ENCODE data around the gene RNU6-1. TPM values are rescaled to one million over a fixed set of nuclear protein-coding genes. Genes with fewer than 3 reads are reported as not detected.

RNU6-1 gene
- total RNA-seq, 1 donor = not detected

GRCh38 chr15:67807141-67807540 lies 32.7 kb downstream of the RNU6-1 start:
- no peak for DNase-seq (ENCODE audit: insufficient read length, low spot score, missing footprints)
- H2AFZ ChIP-seq (ENCODE audit: low read length) = no peak overlapping the region
- H3K4me3 ChIP-seq (ENCODE audit: insufficient read depth, low read length) = no peak overlapping the region
- H3K4me2 ChIP-seq (ENCODE audit: insufficient read depth, low read length) = no peak overlapping the region
- H4K20me1 ChIP-seq (ENCODE audit: insufficient read depth, low read length) = no peaks in the 10 kb centered on the region
- H3K27me3 ChIP-seq (ENCODE audit: insufficient read depth, low read length) = peaks cover 5% of the 10 kb centered on the region
- TF ChIP-seq CTCF (IDR thresholded peaks at IDR 0.05; ENCODE audit: extremely low read depth, low read depth, low read length) = no peak
- H3K36me3 ChIP-seq (ENCODE audit: insufficient read depth, low read length) = no peaks in the 10 kb centered on the region
- no peaks in the 10 kb centered on the region for H3K9me3 ChIP-seq (ENCODE audit: low read depth, low read length)
- no peaks in the 10 kb centered on the region for H3K79me2 ChIP-seq (ENCODE audit: insufficient read depth, low read length)
- H3K27ac ChIP-seq (ENCODE audit: low read depth, low read length) = no peak overlapping the region
- H3K4me1 ChIP-seq (ENCODE audit: insufficient read depth, low read length) = no peaks in the 10 kb centered on the region

- no peak for TF ChIP-seq CTCF (IDR thresholded peaks at IDR 0.05; ENCODE audit: extremely low read depth, low read depth, low read length)
- no peaks in the 10 kb centered on the region for H4K20me1 ChIP-seq (ENCODE audit: insufficient read depth, low read length)
- H3K4me1 ChIP-seq (ENCODE audit: insufficient read depth, low read length) = no peaks in the 10 kb centered on the region
- H3K27ac ChIP-seq (ENCODE audit: low read depth, low read length) = no peak overlapping the region
- H3K36me3 ChIP-seq (ENCODE audit: insufficient read depth, low read length) = no peaks in the 10 kb centered on the region
- no peak overlapping the region for H3K4me2 ChIP-seq (ENCODE audit: insufficient read depth, low read length)
- H3K4me3 ChIP-seq (ENCODE audit: insufficient read depth, low read length) = no peak overlapping the region
- no peaks in the 10 kb centered on the region for H3K79me2 ChIP-seq (ENCODE audit: insufficient read depth, low read length)
- H3K9me3 ChIP-seq (ENCODE audit: low read depth, low read length) = no peaks in the 10 kb centered on the region
- H2AFZ ChIP-seq (ENCODE audit: low read length) = no peak overlapping the region
- no peaks in the 10 kb centered on the region for H3K27me3 ChIP-seq (ENCODE audit: insufficient read depth, low read length)
- DNase-seq (ENCODE audit: insufficient read length, low spot score, missing footprints) = no peak
Observed at GRCh38 chr15:67806536-67806935, 33.3 kb downstream of the RNU6-1 start.

GRCh38 chr15:67805666-67806516 lies 34.0 kb downstream of the RNU6-1 start:
- H4K20me1 ChIP-seq (ENCODE audit: insufficient read depth, low read length) = no peaks in the 10 kb centered on the region
- no peak for TF ChIP-seq CTCF (IDR thresholded peaks at IDR 0.05; ENCODE audit: extremely low read depth, low read depth, low read length)
- no peak overlapping the region for H3K4me3 ChIP-seq (ENCODE audit: insufficient read depth, low read length)
- no peak for DNase-seq (ENCODE audit: insufficient read length, low spot score, missing footprints)
- H3K27ac ChIP-seq (ENCODE audit: low read depth, low read length) = no peak overlapping the region
- no peaks in the 10 kb centered on the region for H3K9me3 ChIP-seq (ENCODE audit: low read depth, low read length)
- no peaks in the 10 kb centered on the region for H3K36me3 ChIP-seq (ENCODE audit: insufficient read depth, low read length)
- no peaks in the 10 kb centered on the region for H3K79me2 ChIP-seq (ENCODE audit: insufficient read depth, low read length)
- H2AFZ ChIP-seq (ENCODE audit: low read length) = no peak overlapping the region
- no peak overlapping the region for H3K4me2 ChIP-seq (ENCODE audit: insufficient read depth, low read length)
- no peaks in the 10 kb centered on the region for H3K4me1 ChIP-seq (ENCODE audit: insufficient read depth, low read length)
- H3K27me3 ChIP-seq (ENCODE audit: insufficient read depth, low read length) = no peaks in the 10 kb centered on the region

- no peak for TF ChIP-seq CTCF (IDR thresholded peaks at IDR 0.05; ENCODE audit: extremely low read depth, low read depth, low read length)
- H3K27me3 ChIP-seq (ENCODE audit: insufficient read depth, low read length) = no peaks in the 10 kb centered on the region
- no peak overlapping the region for H3K27ac ChIP-seq (ENCODE audit: low read depth, low read length)
- no peak overlapping the region for H3K4me2 ChIP-seq (ENCODE audit: insufficient read depth, low read length)
- H3K79me2 ChIP-seq (ENCODE audit: insufficient read depth, low read length) = no peaks in the 10 kb centered on the region
- no peaks in the 10 kb centered on the region for H3K36me3 ChIP-seq (ENCODE audit: insufficient read depth, low read length)
- H3K9me3 ChIP-seq (ENCODE audit: low read depth, low read length) = no peaks in the 10 kb centered on the region
- H2AFZ ChIP-seq (ENCODE audit: low read length) = no peak overlapping the region
- DNase-seq (ENCODE audit: insufficient read length, low spot score, missing footprints) = no peak
- no peaks in the 10 kb centered on the region for H3K4me1 ChIP-seq (ENCODE audit: insufficient read depth, low read length)
- no peaks in the 10 kb centered on the region for H4K20me1 ChIP-seq (ENCODE audit: insufficient read depth, low read length)
- no peak overlapping the region for H3K4me3 ChIP-seq (ENCODE audit: insufficient read depth, low read length)
Observed at GRCh38 chr15:67805008-67805665, 34.7 kb downstream of the RNU6-1 start.

Measured in osteoblast (primary cell).